Measurements from ENCODE around the gene ITPR2. TPM values are rescaled to one million over a fixed set of nuclear protein-coding genes. Genes with fewer than 3 reads are reported as not detected.

ITPR2 gene
- polyA plus RNA-seq, 1 of the 3 experiments (the other 2 are of a cell fraction) = 2.3 TPM

GRCh38 chr12:26537651-26538050 lies 295.3 kb downstream of the ITPR2 start:
- TF ChIP-seq SMC3 (IDR thresholded peaks at IDR 0.05; ENCODE audit: low read depth, low read length) = no peak
- no peak for TF ChIP-seq RAD21 (IDR thresholded peaks at IDR 0.05; ENCODE audit: low read length)
- TF ChIP-seq IRF3 (IDR thresholded peaks at IDR 0.05; ENCODE audit: low read depth, low read length) = no peak
- no peak for TF ChIP-seq PBX3 (IDR thresholded peaks at IDR 0.05)
- TF ChIP-seq NFIC (IDR thresholded peaks at IDR 0.05; ENCODE audit: borderline replicate concordance) = no peak
- no peak for TF ChIP-seq FOXJ3 (CRISPR knock-in tag; IDR thresholded peaks at IDR 0.05)
- TF ChIP-seq MEF2A (IDR thresholded peaks at IDR 0.05; ENCODE audit: borderline replicate concordance, low read depth) = no peak
- no peak for TF ChIP-seq USF2 (IDR thresholded peaks at IDR 0.05; ENCODE audit: borderline replicate concordance, low read depth, low read length)
- no peak for TF ChIP-seq MXI1 (IDR thresholded peaks at IDR 0.05; ENCODE audit: low read depth, low read length)
- TF ChIP-seq JUND (IDR thresholded peaks at IDR 0.05) = no peak
- no peak for TF ChIP-seq MAX (IDR thresholded peaks at IDR 0.05; ENCODE audit: low read depth)
- TF ChIP-seq NRF1 (IDR thresholded peaks at IDR 0.05; ENCODE audit: low read depth, low read length) = no peak
- no peak for TF ChIP-seq TEAD4 (IDR thresholded peaks at IDR 0.05; ENCODE audit: borderline replicate concordance, insufficient read depth)
- no peak for TF ChIP-seq POLR2AphosphoS5 (IDR thresholded peaks at IDR 0.05; ENCODE audit: low read depth, low read length)
- no peak for TF ChIP-seq RCOR1 (IDR thresholded peaks at IDR 0.05; ENCODE audit: low read length)
- no peak for TF ChIP-seq EZH2phosphoT487 (IDR thresholded peaks at IDR 0.05; ENCODE audit: borderline replicate concordance, low read depth)
- no peak for TF ChIP-seq ELF1 (IDR thresholded peaks at IDR 0.05)
- TF ChIP-seq TCF12 (IDR thresholded peaks at IDR 0.05) = no peak
- 94% methylated on average over 3 of the region's 3 CpGs for WGBS (ENCODE audit: low lambda C conversion rate)
- no peaks in the 10 kb centered on the region for H3K9me3 ChIP-seq
- H4K20me1 ChIP-seq (ENCODE audit: insufficient read depth) = no peaks in the 10 kb centered on the region
- CTCF ChIA-PET = interaction anchor here (0.6 kb wide), 1 partner anchor 273 kb away, joined by 3 read pairs; no protein-coding TSS in a partner anchor
- no peaks in the 10 kb centered on the region for H3K36me3 ChIP-seq (replicated peaks in 1 of 2; ENCODE audit: control insufficient read depth in 1 of 2, insufficient read depth in 2 of 2, low read length in 1 of 2)
- H3K9me2 ChIP-seq = no peaks in the 10 kb centered on the region
- DNase-seq = no peak
- no peaks in the 10 kb centered on the region for H3K27me3 ChIP-seq (ENCODE audit: insufficient read depth)
- H3K4me2 ChIP-seq = no peak overlapping the region
- no peaks in the 10 kb centered on the region for H3K79me2 ChIP-seq (ENCODE audit: insufficient read depth)
- H2AFZ ChIP-seq (ENCODE audit: low read depth) = no peak overlapping the region
- no peaks in the 10 kb centered on the region; a peak in 1 of 4 replicates for H3K4me1 ChIP-seq (ENCODE audit: control insufficient read depth in 1 of 2, insufficient read depth in 2 of 2, low read depth in 1 of 2, low read length in 1 of 2)
- H3K27ac ChIP-seq (ENCODE audit: low read depth in 2 of 2, low read length in 1 of 2) = no peak overlapping the region
- H3F3A ChIP-seq (replicated peaks; ENCODE audit: insufficient read depth) = no peaks in the 10 kb centered on the region
- H3K9ac ChIP-seq = no peak overlapping the region
- no peak overlapping the region for H3K4me3 ChIP-seq (ENCODE audit: low read depth in 2 of 2, low read length in 1 of 2)
- POLR2A ChIA-PET = no interaction called here
